ENCODE results near the gene TPGS1.

Gene TPGS1

GRCh38 chr19:507286-508203 lies at the start of gene TPGS1:
Gene TPGS1 (plus strand): TSS chr19:507497. CDS start chr19:507507, 10 bp downstream.
- DNase-seq (ENCODE audit: low spot score), result peak; percentile 80

GRCh38 chr19:457636-458035 lies 49.7 kb upstream of the TPGS1 start:
- no peak for DNase-seq (ENCODE audit: low spot score)

- DNase-seq (ENCODE audit: low spot score), result no peak
Observed at GRCh38 chr19:458091-459042, 48.9 kb upstream of the TPGS1 start.

GRCh38 chr19:459724-460511 lies 47.4 kb upstream of the TPGS1 start:
- peak; percentile 58 for DNase-seq (ENCODE audit: low spot score)

GRCh38 chr19:460877-461720 lies 46.2 kb upstream of the TPGS1 start, which contains the start of gene SHC2:
Gene SHC2 (minus strand): TSS chr19:461033. CDS start chr19:460996, 37 bp downstream.
- DNase-seq (ENCODE audit: low spot score), result no peak

GRCh38 chr19:461721-462551 lies 45.4 kb upstream of the TPGS1 start:
- DNase-seq (ENCODE audit: low spot score), result no peak

GRCh38 chr19:463483-464207 lies 43.7 kb upstream of the TPGS1 start:
- no peak for DNase-seq (ENCODE audit: low spot score)

- no peak for DNase-seq (ENCODE audit: low spot score)
Observed at GRCh38 chr19:464208-464545, 43.1 kb upstream of the TPGS1 start.

GRCh38 chr19:465056-465816 lies 42.1 kb upstream of the TPGS1 start:
- no peak for DNase-seq (ENCODE audit: low spot score)

GRCh38 chr19:467554-467953 lies 39.7 kb upstream of the TPGS1 start:
- no peak for DNase-seq (ENCODE audit: low spot score)

- no peak for DNase-seq (ENCODE audit: low spot score)
Observed at GRCh38 chr19:468587-469256, 38.6 kb upstream of the TPGS1 start.

- DNase-seq (ENCODE audit: low spot score), result no peak
Observed at GRCh38 chr19:469833-470232, 37.5 kb upstream of the TPGS1 start.

GRCh38 chr19:470701-471100 lies 36.6 kb upstream of the TPGS1 start:
- no peak for DNase-seq (ENCODE audit: low spot score)

- no peak for DNase-seq (ENCODE audit: low spot score)
Observed at GRCh38 chr19:472005-472858, 35.1 kb upstream of the TPGS1 start.

GRCh38 chr19:474126-475078 lies 32.9 kb upstream of the TPGS1 start:
- no peak for DNase-seq (ENCODE audit: low spot score)

GRCh38 chr19:475360-475759 lies 31.9 kb upstream of the TPGS1 start:
- no peak for DNase-seq (ENCODE audit: low spot score)
